DMS53 treated with DMSO at 0.1 percent for 48 hours (cell line): ENCODE measurements around the gene SLC1A2.

Source experiments
- DNase-seq: peaks from one replicate; lab custom pipeline; 2025; ENCODE audit not compliant: unreplicated experiment; lab: John Stamatoyannopoulos, UW

The SLC1A2 gene

GRCh38 chr11:35305670-35306382 lies 113.5 kb downstream of the SLC1A2 start:
- no peak for DNase-seq

DNA sequence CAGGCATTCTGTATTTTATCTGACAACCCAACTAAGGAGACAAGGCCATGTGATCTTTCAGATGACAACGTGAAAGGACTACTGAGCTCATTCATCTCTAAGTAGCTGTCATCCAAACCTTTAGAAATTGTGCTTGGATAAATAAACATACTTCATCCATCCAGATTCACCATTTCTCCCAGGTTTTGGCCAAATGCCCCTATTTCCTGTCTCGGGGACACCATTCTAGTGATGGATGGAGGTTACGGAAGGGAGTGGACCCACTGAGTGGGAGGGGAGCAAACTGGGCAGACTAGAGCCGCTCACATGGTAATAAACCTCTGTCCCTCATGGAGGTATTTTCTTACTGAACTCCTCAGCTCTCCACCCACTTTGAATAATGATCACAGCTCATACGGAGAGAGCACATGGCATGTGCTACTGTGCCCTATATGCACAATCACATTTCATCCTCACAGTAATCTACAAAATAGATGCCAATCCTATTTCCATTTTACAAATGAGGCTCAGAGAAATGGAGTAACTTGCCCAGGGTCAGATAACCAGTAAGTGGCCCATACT lies 114.4 kb downstream of the SLC1A2 start:
- DNase-seq = no peak

GRCh38 chr11:35304386-35304775 lies 115.0 kb downstream of the SLC1A2 start:
- DNase-seq = no peak

DNA sequence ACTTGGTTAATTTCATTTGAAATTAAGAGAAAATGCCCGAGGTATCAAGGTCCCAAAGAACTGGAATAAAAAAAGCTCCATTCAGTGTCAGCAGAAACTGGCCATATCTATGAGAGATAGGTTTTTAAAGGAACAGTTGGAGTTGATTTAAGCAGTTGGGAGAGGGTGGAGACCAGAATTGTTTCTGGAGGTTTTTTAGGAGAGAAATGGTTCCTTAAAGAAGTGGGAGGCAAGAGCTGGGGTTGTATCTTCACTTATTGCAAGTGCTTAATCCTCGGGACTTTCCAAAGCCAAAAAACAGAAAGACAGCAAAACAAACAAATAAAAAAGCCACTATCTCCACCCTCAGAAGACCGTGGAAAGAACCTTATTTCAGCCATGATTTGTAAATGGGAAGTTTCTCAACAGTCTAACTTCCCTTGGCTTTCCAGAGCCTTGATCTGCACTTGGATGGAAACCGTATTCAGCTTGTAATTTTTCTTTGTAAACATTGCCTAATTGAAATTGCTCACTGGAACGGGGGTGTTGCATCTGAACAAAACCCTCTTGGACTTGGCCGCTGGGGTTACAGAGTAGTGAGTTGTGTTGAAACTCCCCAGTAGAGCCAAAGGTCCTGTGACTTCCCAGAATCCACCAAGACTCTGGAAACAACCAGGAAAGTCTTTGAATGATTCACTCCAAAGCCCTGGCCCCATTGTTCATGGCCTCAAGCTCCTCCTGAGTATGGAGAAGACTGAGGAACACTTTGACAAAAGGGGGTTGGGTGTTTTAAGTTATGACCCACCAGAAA lies 115.6 kb downstream of the SLC1A2 start:
- DNase-seq = no peak

DNA sequence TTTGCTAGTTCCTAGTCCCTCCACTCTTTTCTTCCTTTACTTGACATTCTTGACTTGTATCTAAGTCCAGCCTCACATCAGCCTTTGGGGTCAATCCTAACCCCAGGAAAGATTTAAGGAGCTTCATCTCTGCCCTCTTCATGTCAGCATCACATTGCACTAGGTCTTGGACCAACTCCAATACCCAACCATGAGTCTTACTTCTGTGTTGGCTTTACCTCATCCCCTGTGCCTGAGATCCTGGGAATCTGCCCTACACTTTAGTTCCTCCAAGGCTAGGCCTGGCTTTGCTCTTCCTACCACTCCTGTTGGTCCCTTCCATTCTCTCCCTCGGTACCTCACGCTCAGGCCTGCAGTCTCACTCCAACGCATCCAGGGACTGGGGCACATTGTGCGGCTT lies 117.0 kb downstream of the SLC1A2 start:
- DNase-seq = no peak

GRCh38 chr11:35298369-35298768 lies 121.0 kb downstream of the SLC1A2 start:
- no peak for DNase-seq

DNA sequence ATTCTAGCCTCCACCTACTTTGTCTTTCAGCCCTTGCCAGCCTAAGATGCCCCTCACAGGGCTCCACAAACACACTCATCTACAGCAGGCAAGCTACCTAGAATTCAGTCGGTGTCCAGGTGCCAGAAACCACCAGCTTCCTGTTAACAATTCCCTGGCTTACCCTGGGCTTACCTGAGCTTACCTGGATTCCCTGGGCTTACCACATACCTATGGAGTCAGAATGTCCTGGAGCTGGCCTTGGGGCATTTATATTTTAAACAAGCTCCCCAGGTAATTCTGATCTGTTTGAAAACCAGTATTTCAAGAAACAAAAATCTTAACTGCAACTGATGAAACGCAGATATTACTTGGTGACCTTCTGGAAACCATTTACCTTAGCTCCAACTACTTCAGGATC lies 123.6 kb downstream of the SLC1A2 start:
- no peak for DNase-seq

- DNase-seq = no peak
Observed at GRCh38 chr11:35293699-35294098, 125.7 kb downstream of the SLC1A2 start.

GRCh38 chr11:35293035-35293434 lies 126.3 kb downstream of the SLC1A2 start:
- no peak for DNase-seq

DNA sequence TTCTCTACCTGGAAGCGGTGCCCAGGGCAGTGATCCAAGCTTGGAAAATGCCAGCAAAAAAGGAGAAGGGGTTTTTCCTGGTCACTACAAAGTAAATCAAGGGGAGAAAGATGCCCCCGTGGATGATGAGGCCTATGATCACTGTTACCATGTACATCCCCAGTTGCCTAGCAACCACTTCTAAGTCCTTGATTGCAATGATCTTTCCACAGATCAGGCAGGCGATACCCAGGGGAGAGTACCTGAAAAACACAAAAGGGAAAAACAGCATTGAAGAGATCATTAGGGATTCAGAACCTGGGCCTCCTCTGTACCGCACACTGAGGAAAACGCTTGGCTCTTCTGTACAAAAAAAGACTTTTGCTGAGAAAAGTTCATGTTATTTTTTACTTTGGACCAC lies 127.1 kb downstream of the SLC1A2 start:
- DNase-seq = no peak

DNA sequence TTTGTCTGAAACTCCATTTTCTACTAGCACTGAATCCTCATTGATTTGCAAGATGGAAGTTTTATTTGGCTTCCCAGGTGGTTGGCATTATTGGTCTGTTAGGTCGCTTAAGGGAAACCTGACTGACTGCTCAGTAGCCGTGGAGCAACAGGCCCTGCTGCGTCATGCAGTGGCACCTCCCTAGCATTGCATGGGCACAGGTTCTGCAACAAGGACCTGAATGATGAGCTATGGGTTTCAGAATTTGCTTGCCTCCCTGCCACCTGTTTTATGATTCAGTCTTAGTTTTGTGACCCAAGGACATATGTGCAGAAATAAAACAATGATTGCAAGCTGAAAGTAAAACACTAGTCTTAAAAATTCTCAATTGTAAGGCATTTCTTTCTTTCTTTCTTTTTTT lies 128.5 kb downstream of the SLC1A2 start:
- DNase-seq = no peak

GRCh38 chr11:35289821-35290220 lies 129.5 kb downstream of the SLC1A2 start:
- no peak for DNase-seq

DNA sequence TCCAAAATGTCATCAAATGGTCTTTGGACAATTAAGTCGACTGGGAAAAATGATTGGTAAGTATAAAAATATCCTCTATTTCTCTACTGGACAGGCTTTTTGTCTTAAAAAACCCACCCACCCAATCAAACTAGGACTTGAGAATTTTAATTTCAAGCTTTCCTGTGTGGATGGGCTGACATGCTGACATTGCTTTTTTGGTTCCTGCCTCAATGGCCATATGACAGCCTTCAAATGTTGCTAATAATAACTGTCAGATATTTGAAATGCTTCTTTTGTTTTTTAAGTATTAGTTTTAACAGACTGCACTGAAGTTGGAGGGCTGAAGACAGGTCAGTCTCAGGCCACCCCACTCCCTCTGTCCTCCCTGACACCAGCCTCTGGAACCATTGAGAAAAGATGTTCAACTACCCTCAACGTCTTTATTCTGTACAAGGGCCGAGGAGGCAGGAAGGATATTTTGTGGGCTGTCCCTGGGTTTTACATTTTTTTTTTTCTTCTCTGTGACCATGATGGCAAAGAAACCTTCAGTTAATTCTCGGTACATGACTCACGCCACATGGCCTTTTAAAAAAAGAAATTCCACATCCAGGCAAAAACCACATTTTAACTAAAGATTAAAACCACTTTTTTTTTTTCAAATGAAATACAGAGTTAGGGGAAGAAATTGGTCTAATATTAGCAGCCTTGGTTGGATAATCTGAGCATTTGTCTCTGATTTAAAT lies 130.4 kb downstream of the SLC1A2 start:
- DNase-seq = no peak

GRCh38 chr11:35288309-35288708 lies 131.0 kb downstream of the SLC1A2 start:
- DNase-seq = no peak

DNA sequence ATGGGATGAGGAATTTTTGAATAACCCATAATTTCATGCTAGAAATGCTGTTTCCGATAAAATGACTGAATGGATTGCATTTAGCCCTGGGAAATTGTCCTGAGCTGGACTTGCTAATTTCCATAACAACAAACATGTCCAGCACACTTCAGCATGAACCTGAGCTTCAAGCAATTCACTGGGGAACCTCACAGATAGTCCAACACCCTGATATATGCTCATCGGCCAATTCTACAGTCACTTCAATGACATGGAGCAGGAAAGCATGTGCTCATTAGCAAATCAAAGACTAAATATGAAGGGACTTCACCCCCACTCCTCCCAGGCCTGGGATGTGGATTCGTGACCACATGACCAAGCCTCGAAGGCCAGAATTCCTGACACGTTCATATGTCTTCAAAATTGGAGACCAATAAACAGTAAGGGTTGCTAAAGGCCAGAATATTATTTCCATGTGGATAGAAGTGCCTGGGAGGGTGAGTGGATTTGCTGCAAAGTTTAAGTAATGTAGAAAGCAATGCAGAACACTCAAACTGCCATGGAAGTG lies 131.9 kb downstream of the SLC1A2 start:
- DNase-seq = no peak

- DNase-seq = no peak
Observed at GRCh38 chr11:35286126-35286525, 133.2 kb downstream of the SLC1A2 start.

GRCh38 chr11:35285471-35285870 lies 133.9 kb downstream of the SLC1A2 start:
- no peak for DNase-seq

GRCh38 chr11:35282221-35282882 lies 137.0 kb downstream of the SLC1A2 start:
- no peak for DNase-seq

DNA sequence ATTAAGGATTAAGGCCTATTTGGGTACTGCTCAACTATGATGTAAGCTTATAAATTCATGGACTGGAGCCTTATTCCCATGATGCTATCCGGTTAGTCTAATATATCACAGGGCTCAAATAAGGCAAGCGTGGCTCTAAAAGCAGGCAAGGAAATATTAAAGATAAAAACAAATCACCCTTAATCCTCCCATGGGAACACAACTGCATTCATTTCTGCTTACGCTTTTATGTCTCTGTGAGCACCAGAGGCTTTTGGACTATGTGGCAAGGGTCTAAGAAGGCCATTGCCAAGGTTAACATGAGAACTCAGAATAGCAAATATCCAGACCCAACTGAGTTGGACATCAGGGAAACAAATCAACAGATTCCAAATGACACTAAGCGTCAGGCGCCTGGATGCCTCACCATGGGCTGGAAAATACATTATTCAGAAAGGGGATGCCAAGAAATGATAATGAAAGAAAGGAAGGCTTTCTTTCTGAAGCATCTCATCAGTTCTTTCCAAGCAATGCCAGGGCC lies 138.1 kb downstream of the SLC1A2 start:
- DNase-seq = no peak

DNA sequence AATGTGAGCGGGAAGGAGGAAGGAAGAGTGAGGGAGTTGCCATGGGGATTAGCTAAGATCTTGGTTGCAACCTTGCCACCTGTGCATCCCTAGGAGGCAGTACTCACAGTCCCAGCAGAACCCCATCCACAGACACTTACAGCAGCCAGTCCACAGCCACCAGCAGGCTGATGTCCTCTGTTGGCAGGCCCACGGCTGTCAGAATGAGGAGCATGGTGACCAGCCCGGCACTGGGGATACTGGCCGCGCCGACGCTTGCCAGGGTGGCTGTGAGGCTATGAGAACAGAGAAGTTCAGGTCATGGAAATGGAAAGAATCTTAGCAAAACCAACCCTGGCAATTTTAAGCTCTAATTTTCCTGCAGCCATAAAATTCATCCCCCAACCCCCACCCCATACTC lies 138.6 kb downstream of the SLC1A2 start:
- no peak for DNase-seq

DNA sequence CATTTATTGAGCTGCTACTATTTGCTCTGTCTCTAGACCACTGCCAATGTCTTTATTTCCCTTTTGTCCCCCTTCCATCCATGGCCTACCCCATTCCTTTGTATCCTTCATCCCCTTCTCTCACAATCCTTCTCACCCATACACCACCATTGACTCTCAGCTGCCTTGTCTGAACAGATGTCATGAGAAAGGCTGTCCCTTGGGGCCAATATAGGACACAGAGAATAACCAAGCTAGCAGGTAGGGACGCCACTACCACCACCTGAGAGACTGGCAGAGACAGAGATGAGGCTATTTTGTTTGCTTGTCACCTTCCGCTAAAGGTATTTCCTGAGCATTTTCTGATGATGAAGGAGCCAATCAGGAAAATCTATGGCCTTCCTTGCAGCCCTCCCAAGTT lies 141.5 kb downstream of the SLC1A2 start:
- no peak for DNase-seq
